ENCODE results near the gene INSC. TPM values are rescaled to one million over a fixed set of nuclear protein-coding genes. Genes with fewer than 3 reads are reported as not detected.

Gene INSC
- total and polyA plus RNA-seq, 4 donors: 0.63 to 1.3 (median 1.0) TPM

GRCh38 chr11:15180212-15180792 is 65.6 kb downstream of the INSC start:
- no peak overlapping the region for H3K4me3 ChIP-seq (ENCODE audit: low read length in 2 of 2)
- H3K36me3 ChIP-seq (ENCODE audit: control insufficient read depth in 1 of 2, insufficient read depth in 2 of 2, low read length in 1 of 2): no peaks in the 10 kb centered on the region
- WGBS, 2 donors: 59 to 65% methylated on average over 4 of the region's 4 CpGs
- intact Hi-C loops (cut with DNase I): no loop called here
- H3K27ac ChIP-seq (ENCODE audit: low read depth in 1 of 2, low read length in 2 of 2): peak overlapping the region; percentile 48 to 80
- H3K4me1 ChIP-seq (ENCODE audit: control insufficient read depth in 1 of 2, insufficient read depth in 2 of 2, low read length in 2 of 2): peaks cover 0 to 5% of the 10 kb centered on the region in 2 donors
- no peak for DNase-seq
- no peak for ATAC-seq (ENCODE audit: low FRiP score)
- H3K9me3 ChIP-seq (ENCODE audit: control insufficient read depth, low read length): no peaks in the 10 kb centered on the region
- no peaks in the 10 kb centered on the region for H3K27me3 ChIP-seq (ENCODE audit: control insufficient read depth in 1 of 2, insufficient read depth in 2 of 2, low read length in 1 of 2)

GRCh38 chr11:15182372-15182771 is 67.6 kb downstream of the INSC start:
- intact Hi-C loops (cut with DNase I): no loop called here
- Histone ChIP-seq H3K36me3 (ENCODE audit: control insufficient read depth in 1 of 2, insufficient read depth in 2 of 2, low read length in 1 of 2) (no peaks in the 10 kb centered on the region), H3K27me3 (ENCODE audit: control insufficient read depth in 1 of 2, insufficient read depth in 2 of 2, low read length in 1 of 2) (no peaks in the 10 kb centered on the region), H3K9me3 (ENCODE audit: control insufficient read depth, low read length) (no peaks in the 10 kb centered on the region), H3K27ac (ENCODE audit: low read depth in 1 of 2, low read length in 2 of 2) (peak overlapping the region in 1 of 2 donors; percentile 57), H3K4me1 (ENCODE audit: control insufficient read depth in 1 of 2, insufficient read depth in 2 of 2, low read length in 2 of 2) (peaks cover 0 to 5% of the 10 kb centered on the region in 2 donors), H3K4me3 (ENCODE audit: low read length in 2 of 2) (no peak overlapping the region)
- DNase-seq (no peak), ATAC-seq (ENCODE audit: low FRiP score) (no peak)
- 27 to 32% methylated on average over 1 of the region's 1 CpG for WGBS, 2 donors

GRCh38 chr11:15185021-15185420 is 70.3 kb downstream of the INSC start:
- H3K36me3 ChIP-seq (ENCODE audit: control insufficient read depth in 1 of 2, insufficient read depth in 2 of 2, low read length in 1 of 2): no peaks in the 10 kb centered on the region
- DNase-seq: no peak
- H3K27ac ChIP-seq (ENCODE audit: low read depth in 1 of 2, low read length in 2 of 2): no peak overlapping the region
- no peak overlapping the region for H3K4me3 ChIP-seq (ENCODE audit: low read length in 2 of 2)
- H3K4me1 ChIP-seq (ENCODE audit: control insufficient read depth in 1 of 2, insufficient read depth in 2 of 2, low read length in 2 of 2): peaks cover 0 to 2% of the 10 kb centered on the region in 2 donors
- intact Hi-C loops (cut with DNase I): no loop called here
- ATAC-seq (ENCODE audit: low FRiP score): no peak
- 89 to 93% methylated on average over 1 of the region's 1 CpG for WGBS, 2 donors
- no peaks in the 10 kb centered on the region for H3K27me3 ChIP-seq (ENCODE audit: control insufficient read depth in 1 of 2, insufficient read depth in 2 of 2, low read length in 1 of 2)
- H3K9me3 ChIP-seq (ENCODE audit: control insufficient read depth, low read length): peaks cover 2% of the 10 kb centered on the region

GRCh38 chr11:15186146-15186545 is 71.4 kb downstream of the INSC start:
- Histone ChIP-seq H3K36me3 (ENCODE audit: control insufficient read depth in 1 of 2, insufficient read depth in 2 of 2, low read length in 1 of 2) (no peaks in the 10 kb centered on the region), H3K9me3 (ENCODE audit: control insufficient read depth, low read length) (peaks cover 2% of the 10 kb centered on the region), H3K27ac (ENCODE audit: low read depth in 1 of 2, low read length in 2 of 2) (no peak overlapping the region), H3K4me3 (ENCODE audit: low read length in 2 of 2) (no peak overlapping the region), H3K4me1 (ENCODE audit: control insufficient read depth in 1 of 2, insufficient read depth in 2 of 2, low read length in 2 of 2) (peaks cover 0 to 2% of the 10 kb centered on the region in 2 donors), H3K27me3 (ENCODE audit: control insufficient read depth in 1 of 2, insufficient read depth in 2 of 2, low read length in 1 of 2) (no peaks in the 10 kb centered on the region)
- 87 to 88% methylated on average over 4 of the region's 4 CpGs for WGBS, 2 donors
- intact Hi-C loops (cut with DNase I): no loop called here
- DNase-seq: no peak
- no peak for ATAC-seq (ENCODE audit: low FRiP score)

- no peak overlapping the region for H3K4me3 ChIP-seq (ENCODE audit: low read length in 2 of 2)
- H3K4me1 ChIP-seq (ENCODE audit: control insufficient read depth in 1 of 2, insufficient read depth in 2 of 2, low read length in 2 of 2): peaks cover 0 to 2% of the 10 kb centered on the region in 2 donors
- intact Hi-C loops (cut with DNase I): no loop called here
- no peak for DNase-seq
- H3K27ac ChIP-seq (ENCODE audit: low read depth in 1 of 2, low read length in 2 of 2): no peak overlapping the region
- ATAC-seq (ENCODE audit: low FRiP score): no peak
- H3K9me3 ChIP-seq (ENCODE audit: control insufficient read depth, low read length): peaks cover 2% of the 10 kb centered on the region
- WGBS, 2 donors: 88 to 96% methylated on average over 1 of the region's 1 CpG
- no peaks in the 10 kb centered on the region for H3K36me3 ChIP-seq (ENCODE audit: control insufficient read depth in 1 of 2, insufficient read depth in 2 of 2, low read length in 1 of 2)
- no peaks in the 10 kb centered on the region for H3K27me3 ChIP-seq (ENCODE audit: control insufficient read depth in 1 of 2, insufficient read depth in 2 of 2, low read length in 1 of 2)
Measured at GRCh38 chr11:15189189-15189588, 74.5 kb downstream of the INSC start.

- WGBS, 2 donors: 64 to 71% methylated on average over 3 of the region's 3 CpGs
- no peak for ATAC-seq (ENCODE audit: low FRiP score)
- DNase-seq: no peak
- intact Hi-C loops (cut with DNase I): no loop called here
- no peak overlapping the region for H3K27ac ChIP-seq (ENCODE audit: low read depth in 1 of 2, low read length in 2 of 2)
- peaks cover 2% of the 10 kb centered on the region for H3K9me3 ChIP-seq (ENCODE audit: control insufficient read depth, low read length)
- no peaks in the 10 kb centered on the region for H3K36me3 ChIP-seq (ENCODE audit: control insufficient read depth in 1 of 2, insufficient read depth in 2 of 2, low read length in 1 of 2)
- H3K4me1 ChIP-seq (ENCODE audit: control insufficient read depth in 1 of 2, insufficient read depth in 2 of 2, low read length in 2 of 2): peaks cover 0 to 8% of the 10 kb centered on the region in 2 donors
- H3K27me3 ChIP-seq (ENCODE audit: control insufficient read depth in 1 of 2, insufficient read depth in 2 of 2, low read length in 1 of 2): no peaks in the 10 kb centered on the region
- no peak overlapping the region for H3K4me3 ChIP-seq (ENCODE audit: low read length in 2 of 2)
Measured at GRCh38 chr11:15189641-15190365, 75.1 kb downstream of the INSC start.

- Histone ChIP-seq H3K27me3 (ENCODE audit: control insufficient read depth in 1 of 2, insufficient read depth in 2 of 2, low read length in 1 of 2) (no peaks in the 10 kb centered on the region), H3K4me3 (ENCODE audit: low read length in 2 of 2) (no peak overlapping the region), H3K27ac (ENCODE audit: low read depth in 1 of 2, low read length in 2 of 2) (no peak overlapping the region), H3K9me3 (ENCODE audit: control insufficient read depth, low read length) (peaks cover 2% of the 10 kb centered on the region), H3K36me3 (ENCODE audit: control insufficient read depth in 1 of 2, insufficient read depth in 2 of 2, low read length in 1 of 2) (no peaks in the 10 kb centered on the region), H3K4me1 (ENCODE audit: control insufficient read depth in 1 of 2, insufficient read depth in 2 of 2, low read length in 2 of 2) (peaks cover 0 to 13% of the 10 kb centered on the region in 2 donors)
- no peak for ATAC-seq (ENCODE audit: low FRiP score)
- 93 to 98% methylated on average over 2 to 3 of the region's 3 CpGs for WGBS, 2 donors
- intact Hi-C loops (cut with DNase I): no loop called here
- DNase-seq: no peak
Measured at GRCh38 chr11:15190611-15191010, 75.9 kb downstream of the INSC start.

GRCh38 chr11:15192005-15192556 is 77.4 kb downstream of the INSC start:
- intact Hi-C loops (cut with DNase I): no loop called here
- peaks cover 2% of the 10 kb centered on the region for H3K9me3 ChIP-seq (ENCODE audit: control insufficient read depth, low read length)
- whole genome bisulfite sequencing, 2 donors: 0 to 89% methylated on average over 1 of the region's 1 CpG
- no peak for DNase-seq
- no peak overlapping the region for H3K4me3 ChIP-seq (ENCODE audit: low read length in 2 of 2)
- H3K4me1 ChIP-seq (ENCODE audit: control insufficient read depth in 1 of 2, insufficient read depth in 2 of 2, low read length in 2 of 2): peaks cover 0 to 21% of the 10 kb centered on the region in 2 donors
- no peak overlapping the region for H3K27ac ChIP-seq (ENCODE audit: low read depth in 1 of 2, low read length in 2 of 2)
- H3K36me3 ChIP-seq (ENCODE audit: control insufficient read depth in 1 of 2, insufficient read depth in 2 of 2, low read length in 1 of 2): no peaks in the 10 kb centered on the region
- no peaks in the 10 kb centered on the region for H3K27me3 ChIP-seq (ENCODE audit: control insufficient read depth in 1 of 2, insufficient read depth in 2 of 2, low read length in 1 of 2)
- ATAC-seq (ENCODE audit: low FRiP score): no peak
